ENCODE results near the gene TMEM161A.
"Not testable (repeated sequence)": the region's sequence is repeated elsewhere in the genome, so short reads cannot be mapped to it uniquely, and the experiment has no call there.

TMEM161A gene

GRCh38 chr19:19155495-19156219 is 17.4 kb upstream of the TMEM161A start:
- no peak for DNase-seq (ENCODE audit: low spot score)

GRCh38 chr19:19154768-19155494 is 16.7 kb upstream of the TMEM161A start:
- DNase-seq (ENCODE audit: low spot score), result no peak

- DNase-seq (ENCODE audit: low spot score), result no peak
Measured at GRCh38 chr19:19152668-19153384, 14.5 kb upstream of the TMEM161A start.

- DNase-seq (ENCODE audit: low spot score), result no peak
Measured at GRCh38 chr19:19151418-19151817, 13.1 kb upstream of the TMEM161A start.

- DNase-seq (ENCODE audit: low spot score), result no peak
Measured at GRCh38 chr19:19149435-19149834, 11.2 kb upstream of the TMEM161A start.

GRCh38 chr19:19148504-19148903 is 10.2 kb upstream of the TMEM161A start:
- DNase-seq (ENCODE audit: low spot score), result not testable (repeated sequence)

GRCh38 chr19:19147344-19147743 is 9.1 kb upstream of the TMEM161A start:
- DNase-seq (ENCODE audit: low spot score), result no peak

- DNase-seq (ENCODE audit: low spot score), result no peak
Measured at GRCh38 chr19:19146865-19147264, 8.6 kb upstream of the TMEM161A start.

GRCh38 chr19:19145684-19146608 is 7.7 kb upstream of the TMEM161A start:
- peak; percentile 62 for DNase-seq (ENCODE audit: low spot score)

GRCh38 chr19:19145281-19145680 is 7.0 kb upstream of the TMEM161A start:
- no peak for DNase-seq (ENCODE audit: low spot score)

- DNase-seq (ENCODE audit: low spot score), result no peak
Measured at GRCh38 chr19:19142347-19142746, 4.1 kb upstream of the TMEM161A start.

- DNase-seq (ENCODE audit: low spot score), result no peak
Measured at GRCh38 chr19:19140476-19140875, 2.2 kb upstream of the TMEM161A start.

GRCh38 chr19:19139876-19140229 is 1.6 kb upstream of the TMEM161A start:
- no peak for DNase-seq (ENCODE audit: low spot score)

- DNase-seq (ENCODE audit: low spot score), result no peak
Measured at GRCh38 chr19:19137556-19138108, 646 bp downstream of the TMEM161A start.

- DNase-seq (ENCODE audit: low spot score), result not testable (repeated sequence)
Measured at GRCh38 chr19:19135713-19136112, 2.6 kb downstream of the TMEM161A start.

- DNase-seq (ENCODE audit: low spot score), result peak; percentile 31
Measured at GRCh38 chr19:19134687-19135158, 3.6 kb downstream of the TMEM161A start.

- DNase-seq (ENCODE audit: low spot score), result no peak
Measured at GRCh38 chr19:19133985-19134384, 4.3 kb downstream of the TMEM161A start.

GRCh38 chr19:19132912-19133311 is 5.4 kb downstream of the TMEM161A start:
- no peak for DNase-seq (ENCODE audit: low spot score)

GRCh38 chr19:19131989-19132388 is 6.3 kb downstream of the TMEM161A start:
- DNase-seq (ENCODE audit: low spot score), result no peak

- DNase-seq (ENCODE audit: low spot score), result no peak
Measured at GRCh38 chr19:19126102-19126501, 12.2 kb downstream of the TMEM161A start.

- no peak for DNase-seq (ENCODE audit: low spot score)
Measured at GRCh38 chr19:19123386-19123785, 14.9 kb downstream of the TMEM161A start.
